HG02571 (cell line): Measurements from ENCODE around the gene DENND1A.

ENCODE experiments used
- ATAC-seq: cut with Tn5 transposase; IDR thresholded peaks from one replicate; pipeline ENCODE4 v1.9.1; 2021; ENCODE audit warnings: mild to moderate bottlenecking, moderate library complexity; ENCODE audit not compliant: unreplicated experiment

DENND1A gene

GRCh38 chr9:123696476-123696875 is 233.4 kb downstream of the DENND1A start:
- no peak for ATAC-seq

GRCh38 chr9:123695386-123695785 is 234.5 kb downstream of the DENND1A start:
- ATAC-seq, result no peak

GRCh38 chr9:123691765-123692303 is 238.1 kb downstream of the DENND1A start:
- no peak for ATAC-seq

GRCh38 chr9:123689701-123690428 is 240.1 kb downstream of the DENND1A start:
- ATAC-seq, result no peak

GRCh38 chr9:123687246-123687751 is 242.6 kb downstream of the DENND1A start:
- no peak for ATAC-seq

GRCh38 chr9:123686829-123687192 is 243.1 kb downstream of the DENND1A start:
- no peak for ATAC-seq

GRCh38 chr9:123686131-123686828 is 243.6 kb downstream of the DENND1A start:
- no peak for ATAC-seq

GRCh38 chr9:123685489-123686083 is 244.3 kb downstream of the DENND1A start:
- no peak for ATAC-seq

GRCh38 chr9:123684393-123685149 is 245.4 kb downstream of the DENND1A start:
- ATAC-seq, result no peak

- no peak for ATAC-seq
Measured at GRCh38 chr9:123682746-123683145, 247.2 kb downstream of the DENND1A start.

- no peak for ATAC-seq
Measured at GRCh38 chr9:123680352-123680751, 249.6 kb downstream of the DENND1A start.

- peak; percentile 95 for ATAC-seq
Measured at GRCh38 chr9:123679330-123679987, 250.5 kb downstream of the DENND1A start.

GRCh38 chr9:123678878-123679329 is 251.0 kb downstream of the DENND1A start:
- no peak for ATAC-seq

GRCh38 chr9:123678038-123678877 is 251.7 kb downstream of the DENND1A start:
- ATAC-seq, result no peak

- ATAC-seq, result no peak
Measured at GRCh38 chr9:123676869-123677268, 253.1 kb downstream of the DENND1A start.

- no peak for ATAC-seq
Measured at GRCh38 chr9:123669346-123669745, 260.6 kb downstream of the DENND1A start.

- no peak for ATAC-seq
Measured at GRCh38 chr9:123663529-123663928, 266.4 kb downstream of the DENND1A start.

- no peak for ATAC-seq
Measured at GRCh38 chr9:123662057-123662776, 267.7 kb downstream of the DENND1A start.
